ENCODE results near the gene CDPF1.

The CDPF1 gene

DNA sequence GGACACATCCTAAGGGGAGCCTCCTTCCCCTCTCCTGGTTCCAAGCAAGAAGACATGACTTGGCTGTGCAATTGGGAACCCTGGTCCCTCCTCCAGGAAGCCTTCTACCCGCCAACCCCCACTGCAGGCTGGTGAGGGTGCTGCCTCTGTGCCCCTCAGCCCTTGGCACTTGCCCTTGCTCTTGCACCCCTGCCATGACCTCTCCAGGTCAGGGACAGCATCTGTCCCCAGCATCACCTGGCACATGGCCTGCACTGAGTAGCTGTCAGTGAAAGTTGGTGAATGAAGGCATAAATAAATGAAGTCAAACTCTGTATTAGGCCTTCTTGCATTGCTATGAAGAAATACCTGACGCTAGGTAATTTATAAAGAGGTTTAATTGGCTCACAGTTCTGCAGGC is 44.7 kb upstream of the CDPF1 start:
- peaks cover 28% of the 10 kb centered on the region for H3K36me3 Mint-ChIP-seq (ENCODE audit: low read depth)
- peaks cover 28% of the 10 kb centered on the region for H3K4me1 Mint-ChIP-seq
- H3K27me3 Mint-ChIP-seq (ENCODE audit: low read depth), result peaks cover 11% of the 10 kb centered on the region
- TF ChIP-seq, protein P1, sequence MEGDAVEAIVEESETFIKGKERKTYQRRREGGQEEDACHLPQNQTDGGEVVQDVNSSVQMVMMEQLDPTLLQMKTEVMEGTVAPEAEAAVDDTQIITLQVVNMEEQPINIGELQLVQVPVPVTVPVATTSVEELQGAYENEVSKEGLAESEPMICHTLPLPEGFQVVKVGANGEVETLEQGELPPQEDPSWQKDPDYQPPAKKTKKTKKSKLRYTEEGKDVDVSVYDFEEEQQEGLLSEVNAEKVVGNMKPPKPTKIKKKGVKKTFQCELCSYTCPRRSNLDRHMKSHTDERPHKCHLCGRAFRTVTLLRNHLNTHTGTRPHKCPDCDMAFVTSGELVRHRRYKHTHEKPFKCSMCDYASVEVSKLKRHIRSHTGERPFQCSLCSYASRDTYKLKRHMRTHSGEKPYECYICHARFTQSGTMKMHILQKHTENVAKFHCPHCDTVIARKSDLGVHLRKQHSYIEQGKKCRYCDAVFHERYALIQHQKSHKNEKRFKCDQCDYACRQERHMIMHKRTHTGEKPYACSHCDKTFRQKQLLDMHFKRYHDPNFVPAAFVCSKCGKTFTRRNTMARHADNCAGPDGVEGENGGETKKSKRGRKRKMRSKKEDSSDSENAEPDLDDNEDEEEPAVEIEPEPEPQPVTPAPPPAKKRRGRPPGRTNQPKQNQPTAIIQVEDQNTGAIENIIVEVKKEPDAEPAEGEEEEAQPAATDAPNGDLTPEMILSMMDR (IDR thresholded peaks at IDR 0.05; ENCODE audit: unreplicated experiment in 3 of 3), result no peak
- H3K4me3 Mint-ChIP-seq, result peak overlapping the region; percentile 74 to 95 (median 79)
- no peaks in the 10 kb centered on the region for H3K9me3 Mint-ChIP-seq
- H3K27ac Mint-ChIP-seq, result peak overlapping the region in 2 of 3 experiments; percentile 28 to 70

DNA sequence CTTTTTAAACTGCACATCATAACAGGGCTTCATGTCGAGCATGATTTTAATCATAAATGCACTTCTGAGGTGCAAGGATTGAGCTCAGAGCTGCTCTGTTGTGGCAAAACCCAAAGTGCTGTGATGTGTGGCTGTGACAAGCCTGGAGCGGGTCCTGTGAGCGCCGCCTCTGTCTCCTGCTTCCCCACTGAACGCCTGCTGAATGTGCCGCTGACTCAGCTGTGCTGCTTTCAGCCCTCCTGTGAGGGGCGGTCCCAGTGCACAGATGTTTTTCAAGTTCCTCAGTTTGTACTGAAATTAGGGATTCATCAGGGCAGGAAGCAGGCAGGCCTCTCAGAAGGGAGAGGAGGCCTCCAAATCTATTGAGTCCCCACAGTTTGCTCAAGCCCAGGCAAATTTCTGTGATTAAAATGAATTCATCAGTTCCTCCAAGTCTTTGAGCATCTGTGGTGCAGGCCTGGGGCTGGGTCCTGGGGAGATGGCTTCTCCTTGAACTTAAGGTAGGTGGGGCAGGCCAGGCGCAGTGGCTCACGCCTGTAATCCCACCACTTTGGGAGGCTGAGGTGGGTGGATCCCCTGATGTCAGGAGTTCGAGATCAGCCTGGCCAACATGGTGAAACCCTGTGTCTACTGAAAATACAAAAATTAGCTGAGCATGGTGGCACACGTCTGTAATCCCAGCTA is 43.6 kb upstream of the CDPF1 start:
- Mint-ChIP-seq H3K4me1 (peaks cover 19% of the 10 kb centered on the region), H3K36me3 (ENCODE audit: low read depth) (peaks cover 21% of the 10 kb centered on the region), H3K27ac (peak overlapping the region in 2 of 3 experiments; percentile 45 to 53), H3K27me3 (ENCODE audit: low read depth) (peaks cover 11% of the 10 kb centered on the region), H3K9me3 (no peaks in the 10 kb centered on the region), H3K4me3 (peak overlapping the region; percentile 31 to 60 (median 38))
- TF ChIP-seq, protein P1 (IDR thresholded peaks at IDR 0.05; ENCODE audit: unreplicated experiment in 3 of 3), result no peak

DNA sequence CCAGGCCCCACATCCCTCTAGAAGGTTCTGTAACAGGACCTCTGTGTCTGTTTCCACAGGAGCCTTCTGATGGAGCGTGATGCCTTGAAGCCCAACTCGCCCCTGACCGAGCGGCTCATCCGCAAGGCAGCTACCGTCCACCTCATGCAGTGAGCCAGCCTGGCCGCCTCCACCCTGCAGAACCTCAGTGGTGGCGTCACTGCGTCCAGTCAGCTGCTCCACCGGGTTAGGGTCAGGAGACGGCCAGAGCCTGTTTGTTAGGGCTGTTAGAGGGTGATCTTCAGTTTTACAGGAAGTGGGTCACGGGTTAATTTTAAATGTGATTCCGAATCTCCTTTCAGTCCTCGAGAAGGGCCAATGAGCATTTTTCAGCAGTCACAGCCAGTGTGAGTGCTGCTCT is 42.6 kb upstream of the CDPF1 start:
- TF ChIP-seq, protein P1 (IDR thresholded peaks at IDR 0.05; ENCODE audit: unreplicated experiment in 3 of 3), result no peak
- Mint-ChIP-seq H3K4me3 (no peak overlapping the region), H3K36me3 (ENCODE audit: low read depth) (peaks cover 19% of the 10 kb centered on the region), H3K4me1 (peaks cover 15% of the 10 kb centered on the region), H3K27ac (peak overlapping the region in 1 of 3 experiments; percentile 35), H3K9me3 (no peaks in the 10 kb centered on the region), H3K27me3 (ENCODE audit: low read depth) (peaks cover 11% of the 10 kb centered on the region)

DNA sequence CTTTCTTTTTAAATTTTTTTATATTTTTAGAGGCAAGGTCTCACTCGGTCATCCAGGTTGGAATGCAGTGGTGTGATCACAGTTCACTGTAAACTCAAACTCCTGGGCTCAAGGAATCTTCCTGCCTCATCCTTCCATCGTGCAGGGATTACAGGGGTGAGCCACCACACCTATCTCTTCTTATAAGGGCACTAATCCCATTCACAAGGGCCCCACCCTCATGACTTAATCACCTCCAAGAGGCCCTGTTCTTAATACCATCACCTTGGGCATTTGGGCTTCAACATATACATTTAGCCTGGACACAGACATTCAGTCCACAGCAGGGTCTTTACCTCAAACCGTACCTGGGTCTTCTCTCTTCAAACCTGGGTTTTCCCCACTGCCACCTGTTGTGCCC is 42.1 kb upstream of the CDPF1 start:
- Mint-ChIP-seq H3K9me3 (no peaks in the 10 kb centered on the region), H3K27me3 (ENCODE audit: low read depth) (peaks cover 11% of the 10 kb centered on the region), H3K27ac (no peak overlapping the region), H3K4me1 (peaks cover 10% of the 10 kb centered on the region), H3K4me3 (no peak overlapping the region), H3K36me3 (ENCODE audit: low read depth) (peaks cover 25% of the 10 kb centered on the region)
- TF ChIP-seq, protein P1 (IDR thresholded peaks at IDR 0.05; ENCODE audit: unreplicated experiment in 3 of 3), result no peak

DNA sequence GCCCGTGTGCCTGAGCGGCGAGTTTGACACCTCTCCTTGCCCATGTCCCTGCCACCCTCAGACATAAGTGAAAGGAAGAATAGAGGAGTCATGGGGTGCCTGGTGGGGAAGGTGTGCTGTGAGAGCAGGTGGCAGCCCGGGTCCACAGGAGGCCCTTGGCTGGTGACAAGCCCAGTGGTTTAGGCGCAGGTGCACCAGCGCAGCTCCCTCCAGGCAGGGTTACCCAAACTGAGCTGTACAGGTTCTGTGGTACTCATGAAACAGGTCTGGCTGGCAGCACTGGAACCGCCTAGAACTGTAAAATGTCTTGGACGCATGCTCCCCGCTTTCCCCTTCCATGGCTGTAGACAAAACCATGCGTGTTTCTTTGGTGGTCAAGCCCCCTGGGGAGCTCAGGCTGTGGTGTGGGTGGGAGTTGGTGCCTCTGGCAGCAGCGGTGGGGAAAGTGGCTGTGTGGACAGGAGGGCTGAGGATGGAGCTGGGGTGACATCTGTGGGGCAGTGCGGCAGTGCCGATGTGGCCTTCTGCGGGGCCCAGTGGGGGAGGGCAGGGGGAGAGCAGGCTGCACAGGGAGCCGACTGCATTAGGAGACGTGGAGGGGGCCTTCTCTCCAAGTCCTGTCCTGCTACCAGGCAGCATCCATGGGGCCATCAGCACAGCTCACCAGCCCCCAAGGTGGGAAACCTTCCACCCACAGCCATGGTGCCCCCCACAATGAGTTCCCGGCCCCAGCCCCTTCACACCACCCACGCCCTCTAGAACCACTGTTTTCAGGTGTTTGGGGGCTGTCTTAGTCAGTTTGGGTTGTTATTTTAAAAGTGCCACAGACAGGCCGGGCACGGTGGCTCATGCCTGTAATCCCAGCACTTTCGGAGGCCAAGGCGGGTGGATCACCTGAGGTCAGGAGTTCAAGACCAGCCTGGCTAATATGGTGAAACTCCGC is 41.0 kb upstream of the CDPF1 start:
- H3K9me3 Mint-ChIP-seq, result no peaks in the 10 kb centered on the region
- no peak overlapping the region for H3K4me3 Mint-ChIP-seq
- no peak overlapping the region for H3K27ac Mint-ChIP-seq
- peaks cover 11% of the 10 kb centered on the region for H3K27me3 Mint-ChIP-seq (ENCODE audit: low read depth)
- TF ChIP-seq, protein P1 (IDR thresholded peaks at IDR 0.05; ENCODE audit: unreplicated experiment in 3 of 3), result no peak
- peaks cover 4% of the 10 kb centered on the region for H3K4me1 Mint-ChIP-seq
- H3K36me3 Mint-ChIP-seq (ENCODE audit: low read depth), result peaks cover 28% of the 10 kb centered on the region
